ENCODE measurements around the gene KIF26B. TPM values are rescaled to one million over a fixed set of nuclear protein-coding genes. Genes with fewer than 3 reads are reported as not detected.

The KIF26B gene
- polyA plus RNA-seq, 2 of the 4 experiments (the other 2 are of a cell fraction): 0.01 to 0.04 TPM

DNA sequence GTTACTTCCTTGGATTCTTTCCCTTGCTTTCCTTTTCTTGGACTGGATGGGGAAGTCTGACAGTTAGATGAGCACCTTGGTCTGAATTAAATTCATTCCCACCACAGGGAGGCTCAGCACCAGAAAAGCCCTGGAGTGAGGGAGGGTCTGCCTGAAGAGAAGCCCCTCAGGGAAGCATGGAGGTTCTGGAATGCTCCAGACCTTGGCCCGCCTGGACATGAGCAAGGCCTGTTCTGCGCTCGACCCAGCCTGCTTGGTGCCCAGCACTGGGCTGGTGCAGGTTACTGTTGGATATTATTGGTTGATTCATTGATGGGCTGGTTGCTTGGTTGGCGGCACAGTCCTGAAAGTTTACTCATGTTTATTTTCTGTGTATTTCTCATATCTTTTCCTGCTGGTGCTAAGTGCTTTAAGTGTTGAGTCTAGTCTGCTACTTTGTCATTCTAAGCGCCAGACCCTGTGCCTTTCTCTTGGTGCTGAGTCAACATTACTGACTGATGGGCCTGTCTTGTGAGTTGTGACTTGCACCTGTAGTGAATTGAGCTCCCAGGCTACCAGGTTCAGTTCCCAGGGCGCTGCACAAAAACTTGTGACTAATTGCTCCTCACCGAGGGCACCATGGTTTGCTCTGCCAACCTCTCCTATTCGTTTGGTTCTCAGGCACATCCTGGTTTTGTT is 538.5 kb downstream of the KIF26B start:
- H3K4me3 ChIP-seq: no peak overlapping the region
- ATAC-seq (no peak), DNase-seq (ENCODE audit: low read depth in 1 of 2, low spot score in 1 of 2) (no peak), FAIRE-seq (no peak)
- POLR2A ChIA-PET: no interaction called here
- TF ChIP-seq EHF (CRISPR knock-in tag; IDR thresholded peaks at IDR 0.05): no peak
- TF ChIP-seq MAFK (IDR thresholded peaks at IDR 0.05; ENCODE audit: partially characterized antibody): peak; percentile 25
- WGBS (ENCODE audit: missing lambda C conversion rate): 42% methylated on average over 8 of the region's 8 CpGs
- H3K4me1 ChIP-seq: no peaks in the 10 kb centered on the region
- H3K4me2 ChIP-seq: no peak overlapping the region
- CTCF ChIA-PET: no interaction called here
- no peaks in the 10 kb centered on the region for H3K9me3 ChIP-seq
- no peak overlapping the region for H3K27ac ChIP-seq

DNA sequence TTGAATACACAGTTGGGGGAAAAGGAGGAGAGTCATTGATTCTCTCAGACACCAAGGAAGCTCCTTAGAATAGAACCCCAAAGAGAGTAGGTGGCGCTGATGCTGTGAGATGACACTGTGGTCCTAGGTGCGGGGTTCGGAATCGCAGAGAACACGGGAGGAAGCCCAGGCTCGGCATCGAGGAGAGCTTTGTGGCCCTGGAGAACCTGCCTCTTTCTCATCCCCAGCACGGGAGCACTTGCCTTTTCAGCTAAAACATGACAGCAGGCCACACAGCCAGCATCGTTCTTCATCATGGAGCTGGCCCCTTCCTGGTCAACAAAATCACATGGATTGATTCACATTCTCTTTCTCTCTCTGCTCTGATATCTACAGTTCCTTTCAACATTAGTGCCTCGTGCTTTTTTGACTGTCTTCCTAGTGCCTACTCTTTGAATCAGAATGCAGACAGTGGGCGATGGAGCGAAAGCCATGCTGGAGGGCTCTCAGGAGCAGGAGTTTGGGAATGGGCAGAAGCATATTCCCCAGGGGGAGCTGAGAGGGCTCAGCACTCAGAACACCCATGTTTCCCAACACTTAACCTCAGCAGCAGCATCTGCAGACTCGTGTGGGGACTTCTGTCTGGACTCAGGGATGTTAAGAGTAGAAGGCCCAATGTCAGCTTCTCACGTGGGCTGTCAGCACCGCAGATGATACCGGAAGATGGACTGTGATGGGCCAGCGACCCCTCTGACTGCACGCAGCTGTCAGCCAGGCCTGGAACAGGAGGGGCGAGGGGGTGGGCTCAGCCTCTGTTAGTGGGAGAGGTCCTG is 539.4 kb downstream of the KIF26B start:
- FAIRE-seq: no peak
- H3K4me1 ChIP-seq: no peaks in the 10 kb centered on the region

DNA sequence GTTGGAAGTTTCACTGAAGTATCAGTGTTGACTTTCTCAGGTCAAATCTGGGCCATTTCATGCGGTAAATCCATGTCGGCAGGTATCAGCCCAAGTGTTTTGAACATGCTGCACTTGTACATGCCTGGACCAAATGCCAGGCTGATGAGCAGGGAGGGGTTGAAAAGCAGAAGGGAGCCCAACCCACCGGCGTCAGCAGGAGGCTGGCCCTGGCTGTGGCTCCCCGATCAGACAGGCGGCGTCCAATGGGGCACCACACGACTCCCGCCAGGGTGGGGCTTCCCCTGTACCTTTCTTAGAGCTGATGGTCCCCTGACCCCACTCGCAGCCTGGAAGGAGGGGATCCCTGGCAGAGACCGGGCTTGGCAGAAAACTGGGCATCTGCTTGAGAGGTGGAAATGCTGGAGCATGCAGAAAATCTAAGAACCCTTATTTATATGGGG is 540.0 kb downstream of the KIF26B start:
- Histone ChIP-seq H3K27ac (no peak overlapping the region), H3K9me3 (no peaks in the 10 kb centered on the region), H3K4me2 (no peak overlapping the region), H3K4me1 (no peaks in the 10 kb centered on the region), H3K4me3 (no peak overlapping the region)
- ChIA-PET CTCF (interaction anchor here (1.1 kb wide), 1 partner anchor 314 kb away, joined by 3 read pairs; no protein-coding TSS in a partner anchor), POLR2A (no interaction called here)
- TF ChIP-seq PHF8 (IDR thresholded peaks at IDR 0.05; ENCODE audit: borderline replicate concordance, low read depth): no peak
- TF ChIP-seq, protein P1, sequence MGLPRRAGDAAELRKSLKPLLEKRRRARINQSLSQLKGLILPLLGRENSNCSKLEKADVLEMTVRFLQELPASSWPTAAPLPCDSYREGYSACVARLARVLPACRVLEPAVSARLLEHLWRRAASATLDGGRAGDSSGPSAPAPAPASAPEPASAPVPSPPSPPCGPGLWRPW (IDR thresholded peaks at IDR 0.05): no peak
- TF ChIP-seq, protein P2, sequence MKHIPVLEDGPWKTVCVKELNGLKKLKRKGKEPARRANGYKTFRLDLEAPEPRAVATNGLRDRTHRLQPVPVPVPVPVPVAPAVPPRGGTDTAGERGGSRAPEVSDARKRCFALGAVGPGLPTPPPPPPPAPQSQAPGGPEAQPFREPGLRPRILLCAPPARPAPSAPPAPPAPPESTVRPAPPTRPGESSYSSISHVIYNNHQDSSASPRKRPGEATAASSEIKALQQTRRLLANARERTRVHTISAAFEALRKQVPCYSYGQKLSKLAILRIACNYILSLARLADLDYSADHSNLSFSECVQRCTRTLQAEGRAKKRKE (CRISPR knock-in tag; IDR thresholded peaks at IDR 0.05; ENCODE audit: low read depth): no peak
- WGBS (ENCODE audit: missing lambda C conversion rate): 45% methylated on average over 11 of the region's 11 CpGs
- FAIRE-seq: no peak
- DNase-seq (ENCODE audit: low read depth in 1 of 2, low spot score in 1 of 2): no peak
- no peak for ATAC-seq

More for the DNA sequence above, 539.4 kb downstream of the KIF26B start:
- ATAC-seq (no peak), DNase-seq (ENCODE audit: low read depth in 1 of 2, low spot score in 1 of 2) (no peak)
- Histone ChIP-seq H3K4me3 (no peak overlapping the region), H3K4me2 (no peak overlapping the region), H3K27ac (no peak overlapping the region), H3K9me3 (no peaks in the 10 kb centered on the region)
- TF ChIP-seq JUN (IDR thresholded peaks at IDR 0.05): no peak
- TF ChIP-seq SMC3 (IDR thresholded peaks at IDR 0.05): no peak
- TF ChIP-seq NFE2L2 (conservative IDR thresholded peaks at IDR 0.05; ENCODE audit: low read length): no peak
- no peak for TF ChIP-seq NR3C1 (IDR thresholded peaks at IDR 0.05)
- TF ChIP-seq KDM5A (IDR thresholded peaks at IDR 0.05): no peak
- TF ChIP-seq ESRRA (IDR thresholded peaks at IDR 0.05; ENCODE audit: borderline replicate concordance, low read length): no peak
- no peak for TF ChIP-seq HOXB5 (CRISPR knock-in tag; IDR thresholded peaks at IDR 0.05)
- TF ChIP-seq RCOR1 (IDR thresholded peaks at IDR 0.05; ENCODE audit: low read depth, low read length): no peak
- TF ChIP-seq EP300 (IDR thresholded peaks at IDR 0.05): no peak
- TF ChIP-seq, protein P2 (CRISPR knock-in tag; IDR thresholded peaks at IDR 0.05; ENCODE audit: low read depth): no peak
- no peak for TF ChIP-seq ZC3H11A (IDR thresholded peaks at IDR 0.05)
- no peak for TF ChIP-seq CHD2 (IDR thresholded peaks at IDR 0.05; ENCODE audit: low read length, partially characterized antibody)
- TF ChIP-seq ZNF302 (CRISPR knock-in tag; IDR thresholded peaks at IDR 0.05): no peak
- no peak for TF ChIP-seq NPAS2 (CRISPR knock-in tag; IDR thresholded peaks at IDR 0.05; ENCODE audit: borderline replicate concordance)
- TF ChIP-seq GATA3 (IDR thresholded peaks at IDR 0.05; ENCODE audit: borderline replicate concordance): no peak
- TF ChIP-seq PHF8 (IDR thresholded peaks at IDR 0.05; ENCODE audit: borderline replicate concordance, low read depth): no peak
- TF ChIP-seq SREBF2 (IDR thresholded peaks at IDR 0.05): no peak
- TF ChIP-seq BHLHE40 (IDR thresholded peaks at IDR 0.05; ENCODE audit: low read depth, low read length): no peak
- TF ChIP-seq TP53 (CRISPR knock-in tag; IDR thresholded peaks at IDR 0.05): no peak
- TF ChIP-seq, protein P3, sequence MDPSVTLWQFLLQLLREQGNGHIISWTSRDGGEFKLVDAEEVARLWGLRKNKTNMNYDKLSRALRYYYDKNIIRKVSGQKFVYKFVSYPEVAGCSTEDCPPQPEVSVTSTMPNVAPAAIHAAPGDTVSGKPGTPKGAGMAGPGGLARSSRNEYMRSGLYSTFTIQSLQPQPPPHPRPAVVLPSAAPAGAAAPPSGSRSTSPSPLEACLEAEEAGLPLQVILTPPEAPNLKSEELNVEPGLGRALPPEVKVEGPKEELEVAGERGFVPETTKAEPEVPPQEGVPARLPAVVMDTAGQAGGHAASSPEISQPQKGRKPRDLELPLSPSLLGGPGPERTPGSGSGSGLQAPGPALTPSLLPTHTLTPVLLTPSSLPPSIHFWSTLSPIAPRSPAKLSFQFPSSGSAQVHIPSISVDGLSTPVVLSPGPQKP (IDR thresholded peaks at IDR 0.05; ENCODE audit: low read depth, low read length): no peak
- POLR2A ChIA-PET: no interaction called here
- CTCF ChIA-PET: interaction anchor here (0.5 to 1.1 kb wide), 2 partner anchors 313 to 794 kb away, joined by 3 read pairs; no protein-coding TSS in a partner anchor
- WGBS (ENCODE audit: missing lambda C conversion rate): 59% methylated on average over 18 of the region's 19 CpGs

All from A549 (cell line).